HEK293T (cell line): ENCODE measurements around the gene C1orf198.

Experiments used
- BHLHE40 ChIP-seq: fragments of 450-650 bp; IDR thresholded peaks from 2 replicates; pipeline ENCODE4 v1.6.1; 2016; ENCODE audit warnings: mild to moderate bottlenecking, moderate library complexity, borderline replicate concordance
- CTBP1 ChIP-seq: fragments of 450-650 bp; IDR thresholded peaks from 2 replicates; pipeline ENCODE4 v1.6.1; 2016; ENCODE audit warnings: borderline replicate concordance
- FOXA1 ChIP-seq: fragments of 450-650 bp; IDR thresholded peaks from 2 replicates; pipeline ENCODE4 v1.6.1; 2016; ENCODE audit warnings: mild to moderate bottlenecking
- FOXK2 ChIP-seq: fragments of 450-650 bp; IDR thresholded peaks from 2 replicates; pipeline ENCODE4 v1.6.1; 2016; ENCODE audit warnings: mild to moderate bottlenecking
- HDGF ChIP-seq: fragments of 450-650 bp; IDR thresholded peaks from 2 replicates; pipeline ENCODE4 v1.6.1; 2017; ENCODE audit warnings: antibody characterized with exemption, borderline replicate concordance
- L3MBTL2 ChIP-seq: fragments of 450-650 bp; conservative IDR thresholded peaks from 2 replicates; pipeline ENCODE4 v1.6.1; 2016; ENCODE audit warnings: mild to moderate bottlenecking
- SP1 ChIP-seq: fragments of 450-650 bp; IDR thresholded peaks from 2 replicates; pipeline ENCODE4 v1.6.1; 2017
- TARDBP ChIP-seq: fragments of 450-650 bp; IDR thresholded peaks from 2 replicates; pipeline ENCODE4 v1.6.1; 2016
- ZNF384 ChIP-seq: fragments of 450-650 bp; IDR thresholded peaks from 2 replicates; pipeline ENCODE4 v1.6.1; 2016

DNA sequence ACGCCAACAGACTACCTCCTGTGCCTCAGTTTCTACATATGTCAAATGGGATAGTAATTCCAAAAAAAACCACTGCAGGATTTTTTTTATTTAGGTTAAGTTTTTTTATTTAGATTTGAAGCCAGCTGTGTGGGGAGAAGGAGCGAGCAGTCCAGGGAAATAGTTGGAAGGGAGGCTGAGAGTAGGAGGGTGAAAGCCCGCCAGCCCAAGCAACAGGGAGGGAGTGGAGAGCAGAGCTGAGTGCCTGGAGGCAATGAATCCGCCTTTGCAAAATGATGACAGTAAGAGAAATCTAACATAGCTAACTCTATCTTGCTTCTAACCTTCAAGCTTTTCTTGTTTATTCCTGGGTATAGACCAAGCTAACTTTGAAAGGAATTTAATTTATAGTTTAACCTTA is 15.6 kb upstream of the C1orf198 start:
- no peak for TF ChIP-seq L3MBTL2
- no peak for TF ChIP-seq SP1
- TF ChIP-seq BHLHE40 = no peak
- TF ChIP-seq FOXA1 = no peak
- TF ChIP-seq FOXK2 = no peak
- no peak for TF ChIP-seq HDGF
- TF ChIP-seq CTBP1 = no peak
- TF ChIP-seq TARDBP = no peak
- no peak for TF ChIP-seq ZNF384
